Hypothalamus (tissue), 51 donors: ENCODE results near the gene MBD1.
A peak's percentile ranks its signal among the peaks of the same experiment; 100 is the strongest.
"Not testable (repeated sequence)": the region's sequence is repeated elsewhere in the genome, so short reads cannot be mapped to it uniquely, and the experiment has no call there.

ENCODE experiments used
- DNase-seq, 51 donors: peaks; one replicate each; lab custom pipeline; 2025; lab: John Stamatoyannopoulos, UW

The MBD1 gene

DNA sequence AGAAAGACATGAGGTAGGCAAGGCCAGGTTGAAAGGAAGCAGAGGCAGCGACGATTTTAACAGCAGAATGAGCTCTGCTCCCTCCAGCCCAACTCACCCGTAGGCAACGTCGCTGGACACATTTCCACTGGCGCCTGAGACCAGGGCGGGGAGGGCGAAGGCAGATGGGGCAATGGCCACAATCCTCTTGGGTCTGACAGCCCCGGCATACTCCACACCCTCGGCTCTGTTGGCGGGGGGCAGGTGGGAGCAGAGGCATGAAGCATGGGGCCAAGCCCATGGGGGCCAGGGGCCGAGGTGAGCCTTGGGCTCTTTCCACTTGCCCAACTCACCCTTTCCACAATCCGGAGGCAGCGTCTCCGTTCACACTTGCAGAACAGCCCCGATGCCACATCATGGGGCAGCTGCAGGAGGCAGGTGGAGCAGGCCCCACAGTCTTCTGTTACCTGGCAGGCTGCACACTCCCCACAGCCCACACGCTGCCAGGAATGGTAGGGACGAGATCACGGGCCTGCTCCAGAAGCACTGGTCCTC lies 5.8 kb downstream of the MBD1 start:
- no peak for DNase-seq

DNA sequence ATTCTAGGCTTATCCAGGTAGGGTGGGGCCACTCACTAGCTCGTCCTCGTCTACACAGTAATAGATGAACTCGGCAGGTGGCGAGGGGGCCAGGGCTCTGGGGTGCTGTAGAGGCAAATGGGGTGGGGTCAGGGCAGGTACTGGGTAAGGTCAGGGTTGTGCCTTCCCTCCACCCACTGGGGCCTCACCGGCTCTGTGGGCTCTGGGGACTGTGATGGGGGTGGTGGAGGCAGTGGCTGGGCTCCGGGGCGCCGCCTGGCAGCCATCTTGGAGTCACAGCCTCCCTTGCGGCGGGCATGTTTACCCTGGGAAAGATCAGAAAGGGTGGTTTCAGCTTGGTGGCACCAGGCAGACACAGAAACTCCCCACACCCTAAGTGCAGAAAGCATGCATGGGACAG lies 6.4 kb downstream of the MBD1 start:
- DNase-seq = no peak

DNA sequence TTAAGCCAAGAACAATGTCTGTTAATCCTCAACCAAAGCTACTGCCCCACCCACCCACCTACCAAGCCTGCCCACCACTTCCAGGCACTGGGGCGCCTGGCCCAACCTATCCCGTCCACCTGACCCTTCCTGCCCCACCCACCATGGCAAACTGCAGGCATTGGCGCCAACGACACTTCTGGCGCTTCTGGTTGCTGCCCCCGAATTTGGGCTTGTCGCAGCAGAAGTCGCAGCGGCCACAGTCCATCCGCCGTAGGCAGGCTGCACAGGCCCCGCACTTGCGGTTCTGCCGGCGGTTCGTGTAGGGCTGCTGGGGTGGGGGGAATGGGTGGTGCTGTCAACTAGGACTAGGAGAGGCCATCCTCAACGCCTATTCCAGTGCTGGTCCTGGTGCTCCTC lies 7.3 kb downstream of the MBD1 start:
- no peak for DNase-seq

DNA sequence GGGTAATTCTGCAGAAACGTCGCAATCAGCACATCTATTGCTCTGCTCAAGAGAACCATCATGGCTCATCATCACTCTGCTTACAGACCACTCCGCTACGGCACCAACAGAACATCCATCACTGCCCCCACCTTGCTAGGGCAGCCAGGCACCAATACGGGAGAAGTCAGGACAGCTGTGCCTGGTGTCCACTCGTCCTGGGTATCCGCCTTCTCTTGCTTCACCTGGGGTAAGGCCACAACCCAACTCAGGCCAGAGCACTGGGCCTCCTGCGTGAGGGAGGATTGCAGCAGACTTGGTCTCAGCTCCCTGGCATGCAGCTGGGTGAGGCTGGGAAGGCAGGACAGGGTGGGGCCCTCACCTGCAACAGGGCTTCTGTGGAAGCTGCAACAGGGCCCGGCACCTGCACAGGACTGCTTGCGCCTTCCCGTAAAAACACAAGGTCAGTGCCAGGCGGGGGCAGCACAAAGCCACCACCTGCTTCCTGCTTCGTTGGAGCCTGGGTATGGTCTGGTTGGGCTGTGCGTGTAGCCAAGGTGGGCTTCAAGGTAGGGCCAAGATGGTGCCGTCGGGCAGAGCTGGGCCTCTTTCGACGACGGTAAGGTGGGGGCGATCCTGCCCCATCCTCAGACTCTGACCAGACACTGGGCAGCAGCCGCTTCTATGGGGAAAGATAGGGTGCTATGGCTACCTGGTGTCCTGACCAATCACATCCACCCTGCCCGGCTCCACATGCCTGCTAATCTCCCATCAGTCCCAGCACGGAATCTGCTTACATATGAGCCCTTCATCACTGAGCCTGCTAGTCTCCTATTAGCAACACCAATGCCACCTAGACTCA lies 7.9 kb downstream of the MBD1 start:
- DNase-seq = no peak

DNA sequence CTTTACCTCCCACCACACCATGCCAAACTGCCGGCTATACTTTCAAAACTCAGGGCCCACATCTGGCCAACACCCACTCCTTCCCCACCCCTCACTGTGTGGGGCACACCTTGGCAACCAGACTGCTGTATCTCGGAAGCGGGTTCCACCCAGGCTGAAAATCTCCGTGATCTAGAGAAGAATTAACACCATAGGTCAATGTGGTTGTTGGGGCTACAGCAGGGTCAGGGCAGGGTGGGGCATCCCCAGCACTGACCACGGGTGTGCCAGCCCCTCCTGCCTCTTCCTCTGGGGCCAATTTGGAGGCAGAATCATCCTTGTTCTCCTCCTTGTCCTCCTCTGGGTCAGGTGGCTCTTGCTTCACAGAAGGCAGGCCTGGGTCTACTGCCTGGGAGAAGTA lies 8.8 kb downstream of the MBD1 start:
- DNase-seq = no peak

DNA sequence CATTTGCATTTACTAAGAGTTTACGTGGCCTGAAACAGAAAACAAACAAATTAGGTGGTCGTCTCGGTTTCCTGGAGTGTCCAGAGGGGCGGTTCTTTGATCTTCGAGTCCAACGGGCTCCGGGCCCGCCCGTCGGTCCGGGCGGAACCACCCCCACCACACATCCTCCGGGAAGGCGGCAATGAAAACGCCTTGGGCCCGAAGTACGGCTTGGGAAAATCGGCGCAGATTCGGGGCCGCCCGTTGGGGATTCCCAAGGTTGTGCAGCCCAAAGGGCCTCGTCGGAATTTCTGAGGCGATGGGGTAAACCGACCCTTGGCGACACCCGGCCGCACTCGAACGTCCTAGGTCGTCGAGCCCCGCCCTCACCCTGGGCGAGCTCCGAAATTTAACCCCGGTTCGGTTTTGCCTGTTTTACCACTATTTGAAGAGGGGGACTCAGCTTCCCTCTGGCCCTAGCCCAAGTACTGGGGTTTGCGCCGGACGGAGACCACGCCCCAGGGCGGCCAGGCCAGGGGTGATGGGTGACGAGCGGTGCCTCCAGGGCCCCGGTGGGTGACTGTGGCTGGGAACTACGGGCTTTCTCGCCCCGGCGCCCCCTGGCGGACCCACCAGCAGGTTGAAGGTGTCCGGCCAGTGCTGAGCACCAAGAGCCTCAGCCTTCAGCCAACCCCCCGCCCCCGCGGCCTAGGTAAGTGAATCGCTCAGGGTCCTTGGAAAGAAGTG lies 13.1 kb downstream of the MBD1 start:
- peak in 45 of 51 donors; percentile 9 to 72 (median 43) for DNase-seq

DNA sequence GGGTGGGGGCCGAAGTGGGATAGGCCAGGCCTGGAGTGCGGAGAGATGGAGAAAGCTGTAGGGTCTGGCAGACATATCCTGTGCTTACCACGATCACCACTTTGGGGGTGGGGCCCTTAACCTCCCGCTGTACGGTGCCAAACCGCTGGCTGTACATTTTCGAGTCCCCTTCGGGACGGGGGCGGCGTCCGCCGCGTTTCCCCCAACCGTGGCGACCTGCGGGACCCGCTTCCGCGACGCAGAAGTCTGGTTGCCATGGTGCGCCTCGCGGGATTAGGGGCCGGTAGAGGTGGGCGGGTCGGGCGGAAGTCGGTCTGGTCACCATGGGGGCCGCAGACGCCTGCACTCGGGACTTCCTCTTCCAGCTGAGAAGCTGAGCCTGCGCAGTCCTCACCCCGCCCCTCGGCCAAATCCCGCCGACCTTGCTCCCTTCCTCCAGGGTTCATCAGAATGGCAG lies 15.0 kb downstream of the MBD1 start, which contains the start of gene CFAP53:
TSS of gene CFAP53 (minus strand) at position 248 of the 457 bp plus-strand sequence. CDS start at position 157, 91 bp downstream.
- DNase-seq = peak; percentile 29 to 92 (median 82)

DNA sequence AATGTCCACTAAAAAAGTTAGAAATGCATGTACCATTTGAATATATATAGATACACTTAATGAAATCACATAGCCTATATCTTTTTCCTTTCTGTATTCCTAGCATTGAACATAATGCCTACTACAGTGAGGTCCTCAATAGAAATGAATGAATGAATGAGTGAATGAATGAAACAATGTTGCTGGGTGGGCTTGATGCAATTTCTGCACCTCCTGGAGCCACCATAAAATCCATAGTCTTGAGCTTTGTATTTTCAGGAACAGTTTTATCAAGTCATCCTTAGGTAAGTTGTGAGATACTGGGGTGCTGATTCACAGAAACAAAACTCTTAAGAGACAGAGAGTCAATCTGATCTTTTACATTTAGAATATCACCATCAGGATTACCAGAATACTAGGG lies 18.3 kb downstream of the MBD1 start:
- no peak for DNase-seq

DNA sequence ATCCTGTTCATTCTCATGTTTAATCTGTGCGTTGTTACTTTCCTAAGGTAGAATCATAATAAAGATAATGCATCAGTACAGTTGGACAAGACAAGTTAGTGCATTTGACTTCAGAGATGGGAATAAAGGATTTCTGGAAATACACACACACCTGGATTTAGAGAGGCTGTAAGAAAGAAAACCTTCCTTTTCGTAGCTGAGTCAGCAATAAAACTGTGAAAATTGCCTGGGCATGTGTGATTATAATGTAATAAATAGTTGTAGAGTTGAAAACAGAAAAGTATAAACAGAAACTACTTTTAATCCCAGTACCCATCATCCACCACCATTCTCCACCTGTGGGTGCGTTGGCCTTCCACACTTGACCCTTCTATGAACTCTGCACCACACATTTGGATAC lies 30.4 kb downstream of the MBD1 start:
- DNase-seq = no peak

DNA sequence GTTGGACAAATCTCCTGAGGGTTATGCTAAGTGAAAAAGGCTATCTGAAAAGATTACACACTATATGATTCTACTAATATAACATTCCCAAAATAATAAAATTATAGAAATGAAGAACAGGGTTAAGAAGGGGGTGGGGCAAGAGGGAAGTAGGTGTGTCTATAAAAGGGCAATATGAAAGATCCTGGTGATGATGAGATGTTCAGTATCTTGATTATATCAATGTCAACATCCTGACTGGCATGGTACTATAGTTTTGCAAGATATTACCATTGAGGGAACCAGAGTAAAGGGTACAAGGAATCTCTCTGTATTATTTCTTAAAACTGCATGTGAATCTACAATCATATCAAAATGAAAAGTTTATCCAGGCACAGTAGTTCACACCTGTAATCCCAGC lies 31.7 kb downstream of the MBD1 start:
- DNase-seq = no peak

DNA sequence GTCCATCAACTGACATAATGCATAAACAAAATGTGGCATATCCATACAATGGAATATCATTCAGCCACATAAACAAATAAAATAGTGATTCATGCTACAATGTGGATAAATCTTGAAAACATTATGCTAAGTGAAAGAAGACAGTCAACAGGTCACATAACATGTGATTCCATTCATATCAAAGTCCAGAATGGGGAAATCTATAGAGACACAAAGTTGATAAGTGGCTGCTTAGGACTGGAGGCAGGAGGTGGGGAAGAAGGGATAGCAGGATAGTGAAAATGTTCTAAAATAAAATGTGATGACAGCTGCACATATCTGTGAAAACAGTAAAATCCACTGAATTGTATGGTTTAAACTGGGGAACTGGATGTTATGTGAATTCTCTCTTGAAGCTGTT lies 33.8 kb downstream of the MBD1 start:
- DNase-seq = no peak

DNA sequence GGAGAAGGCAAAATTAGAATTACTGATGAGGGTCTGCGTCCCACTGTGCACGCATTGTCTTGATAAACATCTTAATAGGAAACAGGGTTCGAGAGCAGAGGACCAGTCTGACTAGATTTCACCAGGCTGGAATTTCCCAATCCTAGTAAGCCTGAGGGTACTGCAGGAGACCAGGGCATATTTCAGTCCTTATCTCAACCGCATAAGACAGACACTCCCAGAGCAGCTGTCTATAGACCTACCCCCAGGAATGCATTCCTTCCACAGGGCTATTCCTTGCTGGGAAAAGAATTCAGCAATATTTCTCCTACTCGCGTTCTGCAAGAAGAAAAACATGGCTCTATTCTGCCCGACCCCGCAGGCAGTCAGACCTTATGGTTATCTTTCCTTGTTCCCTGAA lies 39.6 kb downstream of the MBD1 start:
- not testable (repeated sequence) for DNase-seq

DNA sequence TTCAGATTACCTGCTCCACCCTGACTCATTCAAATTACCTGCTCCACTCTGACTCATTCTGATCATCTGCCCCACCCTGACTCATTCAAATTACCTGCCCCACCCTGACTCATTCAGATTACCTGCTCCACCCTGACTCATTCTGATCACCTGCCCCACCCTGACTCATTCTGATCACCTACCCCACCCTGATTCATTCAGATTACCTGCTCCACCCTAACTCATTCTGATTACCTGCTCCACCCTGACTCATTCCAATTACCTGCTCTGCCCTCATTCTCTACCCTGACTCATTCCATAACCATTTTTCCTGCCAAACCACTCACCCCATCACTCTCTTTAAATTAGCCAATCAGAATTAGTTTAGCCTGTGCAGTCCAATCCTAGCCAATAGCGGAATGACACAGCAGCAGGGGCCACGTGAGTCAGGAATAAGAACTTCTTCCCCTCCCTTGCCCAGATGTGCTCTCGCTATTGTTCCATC lies 41.2 kb downstream of the MBD1 start:
- peak in 1 of 51 donors; percentile 12 for DNase-seq

DNA sequence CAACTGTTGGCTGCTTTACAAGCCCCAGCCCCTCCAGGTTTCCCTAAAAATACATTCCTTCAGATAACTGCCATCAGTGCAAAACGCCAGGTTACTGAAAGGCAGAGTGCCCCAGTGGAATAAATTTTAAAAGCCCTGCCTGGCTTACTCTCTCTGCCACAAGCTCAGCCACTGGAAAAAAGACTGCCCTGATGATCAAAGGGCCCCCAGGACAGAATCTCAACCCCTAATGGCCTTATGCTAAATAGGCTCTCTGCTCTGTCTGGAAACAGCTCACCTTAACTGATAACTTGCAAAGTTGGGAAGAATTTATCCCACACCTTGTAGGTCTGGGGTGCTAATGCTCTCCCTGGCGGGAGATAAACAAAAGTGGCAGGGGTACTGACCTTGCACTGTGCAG lies 48.9 kb downstream of the MBD1 start:
- DNase-seq = no peak

DNA sequence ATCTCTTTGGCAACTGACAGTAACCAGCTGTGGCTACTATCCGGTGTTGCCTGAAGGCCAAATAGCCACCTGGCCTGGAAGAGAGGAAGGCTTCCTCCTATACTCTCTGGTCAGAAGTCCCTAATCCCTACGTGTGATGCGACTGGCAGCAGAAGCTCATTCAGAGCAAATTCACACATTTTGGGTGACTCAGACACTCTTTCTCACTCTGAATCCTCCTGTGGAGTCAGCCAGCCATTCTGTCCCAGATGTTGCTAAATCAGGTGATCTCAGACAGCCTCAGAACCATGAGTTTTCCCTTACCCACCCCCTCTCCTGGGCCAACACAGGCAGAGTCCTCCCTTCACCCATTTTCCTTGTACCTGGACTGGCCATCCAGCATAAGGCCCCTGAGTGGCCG lies 49.7 kb downstream of the MBD1 start:
- DNase-seq = no peak

DNA sequence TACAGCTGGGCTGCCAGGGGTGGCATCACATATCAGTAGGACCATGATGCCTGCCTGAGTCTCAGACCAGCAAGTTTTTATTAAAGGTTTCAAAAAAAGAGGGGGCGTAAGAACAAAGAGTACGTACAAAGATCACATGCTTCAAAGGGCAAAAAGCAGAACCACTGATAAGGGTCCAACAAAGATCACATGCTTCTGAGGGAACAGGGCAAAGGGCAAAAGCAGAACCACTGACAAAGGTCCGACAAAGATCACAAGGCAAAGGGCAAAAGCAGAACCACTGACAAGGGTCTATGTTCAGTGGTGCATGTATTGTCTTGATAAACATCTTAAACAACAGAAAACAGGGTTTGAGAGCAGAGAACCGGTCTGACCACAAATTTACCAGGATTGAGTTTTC lies 61.1 kb downstream of the MBD1 start:
- not testable (repeated sequence) for DNase-seq
